GM23248 (cell line): Measurements from ENCODE around the gene RNF149.

Experiments used
- EZH2 ChIP-seq: fragments of 200-600 bp; sonication (generic); IDR thresholded peaks from 2 replicates; pipeline ENCODE4 v1.6.1; 2018; ENCODE audit warnings: antibody characterized with exemption, mild to moderate bottlenecking; ENCODE audit not compliant: insufficient read depth, poor library complexity, severe bottlenecking
- EZH2phosphoT487 ChIP-seq: fragments of 200-600 bp; sonication (generic); IDR thresholded peaks from 2 replicates; pipeline ENCODE4 v1.6.1; 2018; ENCODE audit warnings: antibody characterized with exemption, moderate library complexity, mild to moderate bottlenecking, low read depth; ENCODE audit not compliant: insufficient read depth

- no peak for TF ChIP-seq EZH2phosphoT487
- no peak for TF ChIP-seq EZH2
Measured at GRCh38 chr2:101270700-101271259, 37.7 kb downstream of the RNF149 start.
